A549 (cell line): ENCODE results near the gene SLC2A4RG. TPM values are rescaled to one million over a fixed set of nuclear protein-coding genes. Genes with fewer than 3 reads are reported as not detected.
A peak's percentile ranks its signal among the peaks of the same experiment; 100 is the strongest.

ENCODE experiments used
- ATAC-seq, 2 experiments: fragments of 200-7000 bp in 1 of 2; fragments of >200 bp in 1 of 2; cut with Nextera tagmentation in 1 of 2; cut with Tn5 transposase in 1 of 2; 3 replicates each; pipeline versions ENCODE4 v1.8.0 to v1.9.1; 2018 to 2020; ENCODE audit warnings: mild to moderate bottlenecking in 1 of 2, moderate library complexity in 1 of 2
- CTCF ChIA-PET: fragments of 300-600 bp; sonication (Branson Sonifier 250); formaldehyde crosslinking; extraction: SDS; loops from one replicate; lab custom pipeline; 2021; ENCODE audit warnings: antibody characterized with exemption, inconsistent platforms; lab: Yijun Ruan, JAX
- POLR2A ChIA-PET: fragments of 350-600 bp; formaldehyde crosslinking; extraction: SDS; loops from one replicate; lab custom pipeline; 2021; ENCODE audit warnings: antibody characterized with exemption, inconsistent platforms; lab: Yijun Ruan, JAX
- DNase-seq, 2 experiments: peaks; one replicate each; pipeline versions ENCODE4 v3.0.0 to v3.0.0-alpha.2; 2011 to 2016; ENCODE audit warnings: low read depth in 1 of 2, low spot score in 1 of 2
- FAIRE-seq: peaks from 2 replicates; lab custom pipeline; 2011; peaks lifted over from hg19 to GRCh38; lab: Jason Lieb, UNC
- H3K27ac ChIP-seq, 2 experiments: fragments of >200 bp; sonication (Bioruptor Twin); formaldehyde crosslinking; 3 replicates each; pipeline ENCODE4 v1.5.1; 2016 to 2017
- H3K4me1 ChIP-seq: fragments of >200 bp; sonication (Bioruptor Twin); formaldehyde crosslinking; 3 replicates; pipeline ENCODE4 v1.6.1; 2016
- H3K4me2 ChIP-seq: fragments of >200 bp; sonication (Bioruptor Twin); formaldehyde crosslinking; 3 replicates; pipeline ENCODE4 v1.6.1; 2016
- H3K4me3 ChIP-seq: fragments of >200 bp; sonication (Bioruptor Twin); formaldehyde crosslinking; 3 replicates; pipeline ENCODE4 v1.5.1; 2016
- H3K9me3 ChIP-seq: fragments of >200 bp; sonication (Bioruptor Twin); formaldehyde crosslinking; 3 replicates; pipeline ENCODE4 v1.6.1; 2016
- EHMT2 ChIP-seq: fragments of 200-600 bp; sonication (generic); IDR thresholded peaks from 2 replicates; pipeline ENCODE4 v1.6.1; 2016; ENCODE audit warnings: antibody characterized with exemption, low read depth, mild to moderate bottlenecking, moderate library complexity
- FOXS1 ChIP-seq: fragments of 250-450 bp; sonication (Bioruptor Pico); IDR thresholded peaks from 2 replicates; pipeline ENCODE4 v1.5.0; 2020; ENCODE audit warnings: mild to moderate bottlenecking, moderate library complexity
- GATA3 ChIP-seq: IDR thresholded peaks from 2 replicates; pipeline ENCODE4 v1.6.1; 2012; ENCODE audit warnings: borderline replicate concordance
- HDAC2 ChIP-seq: fragments of 200-600 bp; sonication (generic); IDR thresholded peaks from 2 replicates; pipeline ENCODE4 v1.6.1; 2016
- HEYL ChIP-seq: fragments of 250-450 bp; sonication (Bioruptor Pico); IDR thresholded peaks from 2 replicates; pipeline ENCODE4 v1.8.0; 2021; ENCODE audit warnings: mild to moderate bottlenecking, moderate library complexity
- HMGXB4 ChIP-seq: fragments of 250-450 bp; sonication (Bioruptor Pico); IDR thresholded peaks from 2 replicates; pipeline ENCODE4 v1.5.0; 2021; ENCODE audit warnings: mild to moderate bottlenecking, moderate library complexity, borderline replicate concordance
- HOXB13 ChIP-seq: fragments of 250-450 bp; sonication (Bioruptor Pico); IDR thresholded peaks from 2 replicates; pipeline ENCODE4 v1.5.0; 2020; ENCODE audit warnings: low read depth, mild to moderate bottlenecking, moderate library complexity
- HOXB5 ChIP-seq: fragments of 250-450 bp; sonication (Bioruptor Pico); IDR thresholded peaks from 2 replicates; pipeline ENCODE4 v1.5.0; 2020; ENCODE audit warnings: mild to moderate bottlenecking, moderate library complexity
- MAX ChIP-seq: IDR thresholded peaks from 2 replicates; pipeline ENCODE4 v1.6.1; 2012
- MAZ ChIP-seq: fragments of 150-350 bp; IDR thresholded peaks from 2 replicates; pipeline ENCODE4 v1.6.1; 2014; ENCODE audit warnings: antibody characterized with exemption, low read depth, low read length, borderline replicate concordance
- MYC ChIP-seq: IDR thresholded peaks from 2 replicates; pipeline ENCODE4 v1.6.1; 2012; ENCODE audit warnings: mild to moderate bottlenecking, inconsistent platforms, low read length, improper control_type of control experiment, borderline replicate concordance
- NFE2L2 ChIP-seq: fragments of 150-350 bp; conservative IDR thresholded peaks from 2 replicates; pipeline ENCODE4 v1.6.1; 2014; ENCODE audit warnings: low read length
- PHF8 ChIP-seq: fragments of 200-600 bp; sonication (generic); IDR thresholded peaks from 2 replicates; pipeline ENCODE4 v1.6.1; 2016; ENCODE audit warnings: low read depth, mild to moderate bottlenecking, antibody characterized with exemption, moderate library complexity, borderline replicate concordance
- POLR2A ChIP-seq: IDR thresholded peaks from 2 replicates; pipeline ENCODE4 v1.6.1; 2012; ENCODE audit warnings: mild to moderate bottlenecking, low read length
- RFX5 ChIP-seq: fragments of 450-650 bp; IDR thresholded peaks from 2 replicates; pipeline ENCODE4 v1.7.1; 2014; ENCODE audit warnings: antibody characterized with exemption, mild to moderate bottlenecking, moderate library complexity
- RNF2 ChIP-seq: fragments of 200-600 bp; sonication (generic); IDR thresholded peaks from 2 replicates; pipeline ENCODE4 v1.6.1; 2016; ENCODE audit warnings: low read depth, mild to moderate bottlenecking, antibody characterized with exemption, moderate library complexity, borderline replicate concordance
- ZC3H11A ChIP-seq: fragments of 450-650 bp; IDR thresholded peaks from 2 replicates; pipeline ENCODE4 v1.6.1; 2014; ENCODE audit warnings: antibody characterized with exemption, mild to moderate bottlenecking
- WGBS: methylation state at CpG from one replicate; pipeline ENCODE4 v1.1.6; 2017; ENCODE audit errors: missing lambda C conversion rate; 5-methylcytosine and 5-hydroxymethylcytosine counted together
- polyA plus RNA-seq, 4 experiments: library from polyadenylated mRNA; depleted of rRNA in 3 of 4; stranded (reverse); fragments of >200 nt; fragmentation: RNase III in 1 of 4; extraction: RNeasy Plus Mini Kit Qiagen cat#74134 plus additional on column Dnase treatment in 1 of 4; gene quantifications; 2 replicates in 3 of 4; 3 replicates in 1 of 4; pipeline ENCODE4 v1.2.3, GENCODE V29; 2011 to 2017
- TF ChIP-seq, protein P1 (sequence below): fragments of >200 bp; sonication (Bioruptor Twin); formaldehyde crosslinking; IDR thresholded peaks from 3 replicates; pipeline ENCODE4 v1.6.1; 2016
- TF ChIP-seq, protein P2 (sequence below): fragments of 150-350 bp; IDR thresholded peaks from 2 replicates; pipeline ENCODE4 v1.6.1; 2014; ENCODE audit warnings: low read depth, mild to moderate bottlenecking, low read length

SLC2A4RG gene
- polyA plus RNA-seq, 2 of the 4 experiments (the other 2 are of a cell fraction), result 28.1 to 64.6 TPM

GRCh38 chr20:63767456-63767855 is 27.9 kb downstream of the SLC2A4RG start:
- no peaks in the 10 kb centered on the region for H3K4me1 ChIP-seq
- ChIA-PET CTCF (interaction anchor here (0.7 to 1.5 kb wide), 5 partner anchors 9 to 206 kb away, joined by 3 to 7 read pairs (median 3); no protein-coding TSS in a partner anchor), POLR2A (no interaction called here)
- peak in 1 of 2 experiments; percentile 25; a peak in 2 of 6 replicates for ATAC-seq
- no peak for TF ChIP-seq PHF8
- no peak for TF ChIP-seq HOXB5 (CRISPR knock-in tag)
- TF ChIP-seq RFX5, result no peak
- TF ChIP-seq, protein P1, sequence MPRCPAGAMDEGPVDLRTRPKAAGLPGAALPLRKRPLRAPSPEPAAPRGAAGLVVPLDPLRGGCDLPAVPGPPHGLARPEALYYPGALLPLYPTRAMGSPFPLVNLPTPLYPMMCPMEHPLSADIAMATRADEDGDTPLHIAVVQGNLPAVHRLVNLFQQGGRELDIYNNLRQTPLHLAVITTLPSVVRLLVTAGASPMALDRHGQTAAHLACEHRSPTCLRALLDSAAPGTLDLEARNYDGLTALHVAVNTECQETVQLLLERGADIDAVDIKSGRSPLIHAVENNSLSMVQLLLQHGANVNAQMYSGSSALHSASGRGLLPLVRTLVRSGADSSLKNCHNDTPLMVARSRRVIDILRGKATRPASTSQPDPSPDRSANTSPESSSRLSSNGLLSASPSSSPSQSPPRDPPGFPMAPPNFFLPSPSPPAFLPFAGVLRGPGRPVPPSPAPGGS, result no peak
- no peak for TF ChIP-seq RNF2
- TF ChIP-seq HOXB13 (CRISPR knock-in tag), result no peak
- TF ChIP-seq EHMT2, result no peak
- TF ChIP-seq MAX, result no peak
- TF ChIP-seq HEYL (CRISPR knock-in tag), result no peak
- no peak for TF ChIP-seq POLR2A
- no peak for DNase-seq
- H3K4me2 ChIP-seq, result no peak overlapping the region
- H3K9me3 ChIP-seq, result no peaks in the 10 kb centered on the region
- FAIRE-seq, result no peak
- WGBS, result 81% methylated on average over 18 of the region's 18 CpGs
- no peak overlapping the region for H3K4me3 ChIP-seq
- no peak overlapping the region for H3K27ac ChIP-seq

DNA sequence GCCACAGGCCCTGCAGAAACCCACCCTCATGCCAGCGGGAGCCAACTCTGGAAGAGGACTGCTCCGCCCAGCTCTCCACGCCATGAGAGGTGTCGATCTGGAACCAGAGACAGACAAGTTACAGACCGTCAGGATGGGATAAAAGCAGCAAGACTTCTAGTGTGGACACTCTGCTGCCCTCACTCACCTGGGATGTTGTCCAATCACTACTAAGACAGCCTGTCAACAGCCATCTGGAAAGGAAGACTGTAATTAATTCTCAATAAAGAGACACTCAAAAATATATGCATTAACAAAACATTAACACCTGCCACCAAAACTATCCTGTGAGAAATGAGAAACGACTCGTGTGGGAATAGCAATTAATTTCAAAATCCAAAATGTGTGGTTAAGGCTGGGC is 28.3 kb downstream of the SLC2A4RG start:
- ATAC-seq (no peak), FAIRE-seq (no peak), DNase-seq (no peak)
- ChIA-PET POLR2A (no interaction called here), CTCF (interaction anchor here (0.7 to 1.5 kb wide), 3 partner anchors 16 to 51 kb away, joined by 3 to 7 read pairs (median 3); no protein-coding TSS in a partner anchor)
- Histone ChIP-seq H3K4me1 (no peaks in the 10 kb centered on the region), H3K9me3 (no peaks in the 10 kb centered on the region), H3K27ac (no peak overlapping the region), H3K4me2 (no peak overlapping the region), H3K4me3 (no peak overlapping the region)
- TF ChIP-seq FOXS1 (CRISPR knock-in tag) (no peak), MYC (no peak), NFE2L2 (no peak), HMGXB4 (CRISPR knock-in tag) (no peak), MAZ (no peak), HDAC2 (no peak), ZC3H11A (no peak), GATA3 (no peak), PHF8 (no peak)
- TF ChIP-seq, protein P2, sequence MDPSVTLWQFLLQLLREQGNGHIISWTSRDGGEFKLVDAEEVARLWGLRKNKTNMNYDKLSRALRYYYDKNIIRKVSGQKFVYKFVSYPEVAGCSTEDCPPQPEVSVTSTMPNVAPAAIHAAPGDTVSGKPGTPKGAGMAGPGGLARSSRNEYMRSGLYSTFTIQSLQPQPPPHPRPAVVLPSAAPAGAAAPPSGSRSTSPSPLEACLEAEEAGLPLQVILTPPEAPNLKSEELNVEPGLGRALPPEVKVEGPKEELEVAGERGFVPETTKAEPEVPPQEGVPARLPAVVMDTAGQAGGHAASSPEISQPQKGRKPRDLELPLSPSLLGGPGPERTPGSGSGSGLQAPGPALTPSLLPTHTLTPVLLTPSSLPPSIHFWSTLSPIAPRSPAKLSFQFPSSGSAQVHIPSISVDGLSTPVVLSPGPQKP, result no peak
- 75% methylated on average over 7 of the region's 7 CpGs for WGBS
